Hepatocyte (in vitro differentiated cells): ENCODE measurements around the gene PIEZO1.

Source experiments
- CTCF ChIP-seq: fragments of 200-600 bp; sonication (generic); IDR thresholded peaks from 2 replicates; pipeline ENCODE4 v1.5.1; 2016; ENCODE audit warnings: antibody characterized with exemption, mild to moderate bottlenecking; ENCODE audit not compliant: poor library complexity
- EZH2 ChIP-seq: fragments of 200-600 bp; sonication (generic); IDR thresholded peaks from 2 replicates; pipeline ENCODE4 v1.6.1; 2016; ENCODE audit warnings: antibody characterized with exemption, mild to moderate bottlenecking, borderline replicate concordance

- TF ChIP-seq CTCF: no peak
- TF ChIP-seq EZH2: no peak
These were observed 96.8 kb downstream of the PIEZO1 start for GRCh38 chr16:88688013-88688778.
